A549 (cell line): Measurements from ENCODE around the gene CISTR.

ENCODE experiments used
- JUN ChIP-seq, 2 experiments: fragments of >200 bp; sonication (Bioruptor Twin); formaldehyde crosslinking; IDR thresholded peaks; 2 replicates in 1 of 2; 3 replicates in 1 of 2; pipeline ENCODE4 v1.6.1; 2016 to 2017
- MYC ChIP-seq: IDR thresholded peaks from 2 replicates; pipeline ENCODE4 v1.6.1; 2012; ENCODE audit warnings: mild to moderate bottlenecking, inconsistent platforms, low read length, improper control_type of control experiment, borderline replicate concordance
- PHF8 ChIP-seq: fragments of 200-600 bp; sonication (generic); IDR thresholded peaks from 2 replicates; pipeline ENCODE4 v1.6.1; 2016; ENCODE audit warnings: low read depth, mild to moderate bottlenecking, antibody characterized with exemption, moderate library complexity, borderline replicate concordance
- POLR2A ChIP-seq: IDR thresholded peaks from 2 replicates; pipeline ENCODE4 v1.6.1; 2012; ENCODE audit warnings: mild to moderate bottlenecking, low read length
- RAD21 ChIP-seq, 2 experiments: fragments of >200 bp in 1 of 2; sonication (Bioruptor Twin) in 1 of 2; formaldehyde crosslinking in 1 of 2; IDR thresholded peaks in 1 of 2; conservative IDR thresholded peaks in 1 of 2; 2 replicates in 1 of 2; 3 replicates in 1 of 2; pipeline ENCODE4 v1.6.1; 2012 to 2018; ENCODE audit warnings: inconsistent platforms in 1 of 2

- no peak for TF ChIP-seq RAD21 (conservative IDR thresholded peaks at IDR 0.05 in 1 of 2, IDR thresholded peaks at IDR 0.05 in 1 of 2)
- TF ChIP-seq PHF8 = no peak
- TF ChIP-seq MYC = no peak
- no peak for TF ChIP-seq POLR2A
- no peak for TF ChIP-seq JUN (IDR thresholded peaks at IDR 0.05)
These were observed 37.8 kb upstream of the CISTR start for GRCh38 chr12:53789570-53789969.
